ENCODE measurements around the gene HRH2.
"Not testable (repeated sequence)": the region's sequence is repeated elsewhere in the genome, so short reads cannot be mapped to it uniquely, and the experiment has no call there.

HRH2 gene

GRCh38 chr5:175750511-175750931 lies 92.7 kb downstream of the HRH2 start:
- Histone ChIP-seq H3K27ac (no peak overlapping the region), H3K4me3 (no peak overlapping the region), H3K9ac (no peak overlapping the region), H3K27me3 (0 out of 2 replicates have a peak, but pooled peaks cover 4% of the 10 kb centered on the region), H3K4me2 (peak overlapping the region; percentile 82), H4K20me1 (no peaks in the 10 kb centered on the region), H3K4me1 (peaks cover 43% of the 10 kb centered on the region), H3K36me3 (no peaks in the 10 kb centered on the region), H3K9me3 (peaks cover under 1% of the 10 kb centered on the region)
- TF ChIP-seq Cebpa-rat (IDR thresholded peaks at IDR 0.05) = no peak

GRCh38 chr5:175751369-175751768 lies 93.5 kb downstream of the HRH2 start:
- Histone ChIP-seq H3K9me3 (no peaks in the 10 kb centered on the region), H3K27ac (no peak overlapping the region), H3K4me3 (no peak overlapping the region), H3K36me3 (no peaks in the 10 kb centered on the region), H3K9ac (no peak overlapping the region), H4K20me1 (no peaks in the 10 kb centered on the region), H3K27me3 (0 out of 2 replicates have a peak, but pooled peaks cover 4% of the 10 kb centered on the region), H3K4me1 (peaks cover 38% of the 10 kb centered on the region), H3K4me2 (peak overlapping the region; percentile 22; the same call in 1 of the 2 replicates)
- no peak for TF ChIP-seq Cebpa-rat (IDR thresholded peaks at IDR 0.05)

GRCh38 chr5:175752826-175753535 lies 95.1 kb downstream of the HRH2 start:
- H3K9me3 ChIP-seq = 0 out of 2 replicates have a peak, but pooled peaks cover 4% of the 10 kb centered on the region
- no peaks in the 10 kb centered on the region for H4K20me1 ChIP-seq
- peaks cover 22% of the 10 kb centered on the region for H3K4me1 ChIP-seq
- H3K9ac ChIP-seq = no peak overlapping the region
- 0 out of 2 replicates have a peak, but pooled peaks cover under 1% of the 10 kb centered on the region for H3K27me3 ChIP-seq
- no peaks in the 10 kb centered on the region for H3K36me3 ChIP-seq
- no peak overlapping the region for H3K4me3 ChIP-seq
- TF ChIP-seq Cebpa-rat (IDR thresholded peaks at IDR 0.05) = no peak
- no peak overlapping the region for H3K4me2 ChIP-seq
- H3K27ac ChIP-seq = no peak overlapping the region

- TF ChIP-seq Cebpa-rat (IDR thresholded peaks at IDR 0.05) = no peak
- Histone ChIP-seq H3K4me2 (no peak overlapping the region), H3K4me1 (peaks cover 19% of the 10 kb centered on the region), H3K9ac (no peak overlapping the region), H3K36me3 (no peaks in the 10 kb centered on the region), H3K27me3 (no peaks in the 10 kb centered on the region), H4K20me1 (no peaks in the 10 kb centered on the region), H3K27ac (no peak overlapping the region), H3K9me3 (0 out of 2 replicates have a peak, but pooled peaks cover 4% of the 10 kb centered on the region), H3K4me3 (no peak overlapping the region)
These were observed 95.9 kb downstream of the HRH2 start for GRCh38 chr5:175753536-175754402.

GRCh38 chr5:175759991-175760390 lies 102.1 kb downstream of the HRH2 start:
- H4K20me1 ChIP-seq, H3K9ac ChIP-seq, H3K27ac ChIP-seq, H3K36me3 ChIP-seq, H3K4me2 ChIP-seq, H3K4me1 ChIP-seq, H3K4me3 ChIP-seq, H3K27me3 ChIP-seq: not testable (repeated sequence)
- peaks cover 25% of the 10 kb centered on the region for H3K9me3 ChIP-seq
